Keratinocyte (primary cell): ENCODE data around the gene PLEKHB2.

ENCODE experiments used
- EZH2 ChIP-seq: IDR thresholded peaks from one replicate; pipeline ENCODE4 v1.6.1; 2012; ENCODE audit warnings: inconsistent platforms, mild to moderate bottlenecking, low read length, moderate library complexity
- TF ChIP-seq, protein P1 (sequence below), 3 experiments: IDR thresholded peaks in 1 of 3; conservative IDR thresholded peaks in 1 of 3; optimal IDR thresholded peaks in 1 of 3; 2 replicates in 2 of 3; 3 replicates in 1 of 3; pipeline versions ENCODE3 to v1.5.1; 2011; ENCODE audit warnings: low read length in 3 of 3, mild to moderate bottlenecking in 3 of 3, moderate library complexity in 2 of 3, control low read depth in 1 of 3, inconsistent platforms in 1 of 3; ENCODE audit not compliant: insufficient read depth in 2 of 3; ENCODE audit errors: extremely low read depth in 1 of 3

- TF ChIP-seq, protein P1, sequence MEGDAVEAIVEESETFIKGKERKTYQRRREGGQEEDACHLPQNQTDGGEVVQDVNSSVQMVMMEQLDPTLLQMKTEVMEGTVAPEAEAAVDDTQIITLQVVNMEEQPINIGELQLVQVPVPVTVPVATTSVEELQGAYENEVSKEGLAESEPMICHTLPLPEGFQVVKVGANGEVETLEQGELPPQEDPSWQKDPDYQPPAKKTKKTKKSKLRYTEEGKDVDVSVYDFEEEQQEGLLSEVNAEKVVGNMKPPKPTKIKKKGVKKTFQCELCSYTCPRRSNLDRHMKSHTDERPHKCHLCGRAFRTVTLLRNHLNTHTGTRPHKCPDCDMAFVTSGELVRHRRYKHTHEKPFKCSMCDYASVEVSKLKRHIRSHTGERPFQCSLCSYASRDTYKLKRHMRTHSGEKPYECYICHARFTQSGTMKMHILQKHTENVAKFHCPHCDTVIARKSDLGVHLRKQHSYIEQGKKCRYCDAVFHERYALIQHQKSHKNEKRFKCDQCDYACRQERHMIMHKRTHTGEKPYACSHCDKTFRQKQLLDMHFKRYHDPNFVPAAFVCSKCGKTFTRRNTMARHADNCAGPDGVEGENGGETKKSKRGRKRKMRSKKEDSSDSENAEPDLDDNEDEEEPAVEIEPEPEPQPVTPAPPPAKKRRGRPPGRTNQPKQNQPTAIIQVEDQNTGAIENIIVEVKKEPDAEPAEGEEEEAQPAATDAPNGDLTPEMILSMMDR (optimal IDR thresholded peaks at IDR 0.05 in 1 of 3, IDR thresholded peaks at IDR 0.05 in 1 of 3, conservative IDR thresholded peaks at IDR 0.05 in 1 of 3; ENCODE audit: extremely low read depth in 1 of 3, insufficient read depth in 2 of 3, low read length in 3 of 3), result no peak
- TF ChIP-seq EZH2, result no peak
These were observed 46.2 kb upstream of the PLEKHB2 start for GRCh38 chr2:131058920-131059319.
